GM13976 (cell line): ENCODE data around the gene DRC3.

ENCODE experiments used
- DNase-seq: peaks from one replicate; pipeline ENCODE4 v3.0.0; 2012; ENCODE audit warnings: low spot score
- CTCF ChIP-seq: IDR thresholded peaks from 2 replicates; pipeline ENCODE4 v1.5.1; 2012; ENCODE audit warnings: borderline replicate concordance, mild to moderate bottlenecking; ENCODE audit not compliant: insufficient read depth; ENCODE audit errors: extremely low read depth, missing control alignments, control extremely low read depth
- in situ Hi-C: fragments of 300-500 bp; cut with MboI; formaldehyde crosslinking; loops from one replicate; pipeline ENCODE4 v1.12.0; 2022; ENCODE audit warnings: low sequenced_read_pairs, mixed read lengths, inconsistent platforms; ENCODE audit not compliant: unreplicated experiment

Gene DRC3

GRCh38 chr17:17946093-17946492, 26.6 kb upstream of the DRC3 start:
- TF ChIP-seq CTCF, result no peak
- no peak for DNase-seq
- in situ Hi-C loops, result no loop called here

GRCh38 chr17:17947309-17947708, 25.4 kb upstream of the DRC3 start:
- in situ Hi-C loops, result no loop called here
- no peak for DNase-seq
- no peak for TF ChIP-seq CTCF

- DNase-seq, result no peak
- in situ Hi-C loops, result no loop called here
- no peak for TF ChIP-seq CTCF
These were observed 24.7 kb upstream of the DRC3 start for GRCh38 chr17:17947966-17948365.

GRCh38 chr17:17950347-17950746, 22.3 kb upstream of the DRC3 start:
- in situ Hi-C loops, result no loop called here
- TF ChIP-seq CTCF, result no peak
- DNase-seq, result no peak

- no peak for DNase-seq
- TF ChIP-seq CTCF, result no peak
- in situ Hi-C loops, result no loop called here
These were observed 21.9 kb upstream of the DRC3 start for GRCh38 chr17:17950806-17951205.

GRCh38 chr17:17951524-17951923, 21.1 kb upstream of the DRC3 start:
- in situ Hi-C loops, result no loop called here

More at GRCh38 chr17:17951524-17951923, 21.1 kb upstream of the DRC3 start:
- TF ChIP-seq CTCF, result no peak
- DNase-seq, result no peak
